ENCODE measurements around the gene NFATC2IP.
"Not testable (repeated sequence)": the region's sequence is repeated elsewhere in the genome, so short reads cannot be mapped to it uniquely, and the experiment has no call there.

The NFATC2IP gene

DNA sequence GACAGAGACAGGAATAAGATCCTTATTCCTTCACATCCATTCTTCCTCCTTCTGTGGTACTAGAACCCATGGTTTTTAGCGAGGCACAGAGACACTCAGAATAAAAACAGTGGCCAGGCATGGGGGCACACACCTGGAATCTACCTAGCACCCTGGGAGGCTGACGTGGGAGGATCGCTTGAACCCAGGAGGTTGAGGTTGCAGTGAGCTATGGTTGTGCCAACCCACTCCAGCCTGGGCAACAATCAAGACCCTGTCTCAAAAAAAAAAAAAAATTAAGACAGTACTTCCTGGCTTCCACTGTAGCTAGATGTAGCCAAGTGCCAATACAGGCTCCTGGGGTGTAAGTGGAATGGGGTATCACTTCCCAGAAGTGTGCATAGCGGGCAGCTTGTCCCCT lies 16.4 kb downstream of the NFATC2IP start:
- TF ChIP-seq, protein P1, sequence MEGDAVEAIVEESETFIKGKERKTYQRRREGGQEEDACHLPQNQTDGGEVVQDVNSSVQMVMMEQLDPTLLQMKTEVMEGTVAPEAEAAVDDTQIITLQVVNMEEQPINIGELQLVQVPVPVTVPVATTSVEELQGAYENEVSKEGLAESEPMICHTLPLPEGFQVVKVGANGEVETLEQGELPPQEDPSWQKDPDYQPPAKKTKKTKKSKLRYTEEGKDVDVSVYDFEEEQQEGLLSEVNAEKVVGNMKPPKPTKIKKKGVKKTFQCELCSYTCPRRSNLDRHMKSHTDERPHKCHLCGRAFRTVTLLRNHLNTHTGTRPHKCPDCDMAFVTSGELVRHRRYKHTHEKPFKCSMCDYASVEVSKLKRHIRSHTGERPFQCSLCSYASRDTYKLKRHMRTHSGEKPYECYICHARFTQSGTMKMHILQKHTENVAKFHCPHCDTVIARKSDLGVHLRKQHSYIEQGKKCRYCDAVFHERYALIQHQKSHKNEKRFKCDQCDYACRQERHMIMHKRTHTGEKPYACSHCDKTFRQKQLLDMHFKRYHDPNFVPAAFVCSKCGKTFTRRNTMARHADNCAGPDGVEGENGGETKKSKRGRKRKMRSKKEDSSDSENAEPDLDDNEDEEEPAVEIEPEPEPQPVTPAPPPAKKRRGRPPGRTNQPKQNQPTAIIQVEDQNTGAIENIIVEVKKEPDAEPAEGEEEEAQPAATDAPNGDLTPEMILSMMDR (IDR thresholded peaks at IDR 0.05; ENCODE audit: low read length, missing control alignments): no peak
- DNase-seq (ENCODE audit: low read depth): no peak
- H3K4me3 ChIP-seq (replicated peaks; ENCODE audit: low read depth, low read length): no peak overlapping the region

GRCh38 chr16:28969696-28970095 lies 19.0 kb downstream of the NFATC2IP start:
- not testable (repeated sequence) for DNase-seq (ENCODE audit: low read depth); H3K4me3 ChIP-seq (replicated peaks; ENCODE audit: low read depth, low read length)

DNA sequence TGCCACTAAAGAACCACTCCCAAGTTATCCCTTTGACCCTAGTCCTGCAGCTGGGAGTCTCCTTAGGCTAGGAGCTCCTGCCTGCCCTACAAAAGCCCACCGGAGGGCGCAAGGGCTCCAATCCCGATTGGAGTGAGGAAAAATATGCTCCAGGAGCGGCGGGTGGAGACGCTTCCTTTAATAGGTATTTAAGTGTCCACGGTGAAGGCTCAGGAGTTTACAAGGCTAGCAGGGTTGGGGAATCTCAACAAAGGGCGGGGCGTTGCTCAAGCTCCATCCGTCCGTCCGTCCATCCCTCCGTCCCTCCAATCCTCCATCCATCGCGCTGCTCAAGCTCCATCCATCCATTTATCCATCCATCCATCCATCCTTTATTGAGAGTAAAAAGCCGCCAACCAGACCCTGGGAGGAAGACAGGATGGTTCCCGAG lies 23.3 kb downstream of the NFATC2IP start:
- H3K4me3 ChIP-seq (replicated peaks; ENCODE audit: low read depth, low read length): peak overlapping the region; percentile 96
- DNase-seq (ENCODE audit: low read depth): peak; percentile 74
- TF ChIP-seq, protein P1 (IDR thresholded peaks at IDR 0.05; ENCODE audit: low read length, missing control alignments): peak; percentile 82

- H3K4me3 ChIP-seq (replicated peaks; ENCODE audit: low read depth, low read length): peak within 1 kb of the TSS; percentile 96
- DNase-seq (ENCODE audit: low read depth): peak; percentile 98
- TF ChIP-seq, protein P1 (IDR thresholded peaks at IDR 0.05; ENCODE audit: low read length, missing control alignments): no peak
Observed at GRCh38 chr16:28974437-28975157, 23.9 kb downstream of the NFATC2IP start, which contains the start of gene SPNS1. Gene SPNS1 (plus strand): TSS chr16:28974778. CDS start chr16:28975152, 374 bp downstream.

DNA sequence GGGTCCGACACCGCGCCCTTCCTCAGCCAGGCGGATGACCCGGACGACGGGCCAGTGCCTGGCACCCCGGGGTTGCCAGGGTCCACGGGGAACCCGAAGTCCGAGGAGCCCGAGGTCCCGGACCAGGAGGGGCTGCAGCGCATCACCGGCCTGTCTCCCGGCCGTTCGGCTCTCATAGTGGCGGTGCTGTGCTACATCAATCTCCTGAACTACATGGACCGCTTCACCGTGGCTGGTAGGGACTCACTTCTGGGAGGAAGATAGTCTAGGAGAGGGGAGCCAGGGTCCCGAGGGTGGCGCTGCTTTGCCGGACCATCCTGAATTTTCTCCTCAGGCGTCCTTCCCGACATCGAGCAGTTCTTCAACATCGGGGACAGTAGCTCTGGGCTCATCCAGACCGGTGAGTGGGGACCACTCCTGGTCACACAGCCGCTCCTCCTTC lies 24.4 kb downstream of the NFATC2IP start:
- TF ChIP-seq, protein P1 (IDR thresholded peaks at IDR 0.05; ENCODE audit: low read length, missing control alignments): no peak
- DNase-seq (ENCODE audit: low read depth): no peak
- H3K4me3 ChIP-seq (replicated peaks; ENCODE audit: low read depth, low read length): peak overlapping the region; percentile 96

- TF ChIP-seq, protein P1 (IDR thresholded peaks at IDR 0.05; ENCODE audit: low read length, missing control alignments): peak; percentile 39
- H3K4me3 ChIP-seq (replicated peaks; ENCODE audit: low read depth, low read length): no peak overlapping the region
- DNase-seq (ENCODE audit: low read depth): no peak
Observed at GRCh38 chr16:28977703-28978662, 27.2 kb downstream of the NFATC2IP start.

GRCh38 chr16:28980330-28980729 lies 29.6 kb downstream of the NFATC2IP start:
- DNase-seq (ENCODE audit: low read depth); H3K4me3 ChIP-seq (replicated peaks; ENCODE audit: low read depth, low read length): not testable (repeated sequence)

All from fibroblast of pulmonary artery (primary cell).